HG03108 (cell line): ENCODE measurements around the gene RNF149.
"Not testable (repeated sequence)": the region's sequence is repeated elsewhere in the genome, so short reads cannot be mapped to it uniquely, and the experiment has no call there.

Experiments used
- ATAC-seq: cut with Tn5 transposase; IDR thresholded peaks from one replicate; pipeline ENCODE4 v1.9.1; 2021; ENCODE audit warnings: moderate library complexity; ENCODE audit not compliant: unreplicated experiment

The RNF149 gene

GRCh38 chr2:101308432-101309210 is at the start of gene RNF149:
Gene RNF149, minus strand, starts transcription at chr2:101308701. Its CDS starts 113 bp downstream, at chr2:101308588.
- peak; percentile 55 for ATAC-seq

- ATAC-seq, result no peak
These were observed 48.9 kb upstream of the RNF149 start for GRCh38 chr2:101357376-101357775.

DNA sequence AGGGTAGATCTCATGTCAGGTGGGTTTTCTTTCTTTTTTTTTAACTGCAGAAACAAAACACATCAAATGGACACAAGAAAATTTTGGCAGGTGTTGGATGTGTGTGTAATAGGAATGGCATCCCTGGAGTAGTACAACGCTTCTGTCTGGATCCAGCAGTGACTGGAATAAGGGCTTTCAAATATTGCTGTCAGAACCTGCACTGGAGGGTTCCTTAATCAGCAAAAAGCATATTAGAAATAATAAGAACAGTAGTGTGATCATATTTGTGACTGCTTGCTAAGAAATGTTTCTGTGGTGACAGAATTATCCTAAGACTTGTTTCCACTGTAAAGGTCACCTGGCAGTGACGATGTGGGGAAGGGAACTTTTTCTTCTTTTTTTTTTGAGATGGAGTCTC is 48.0 kb upstream of the RNF149 start:
- ATAC-seq, result no peak

DNA sequence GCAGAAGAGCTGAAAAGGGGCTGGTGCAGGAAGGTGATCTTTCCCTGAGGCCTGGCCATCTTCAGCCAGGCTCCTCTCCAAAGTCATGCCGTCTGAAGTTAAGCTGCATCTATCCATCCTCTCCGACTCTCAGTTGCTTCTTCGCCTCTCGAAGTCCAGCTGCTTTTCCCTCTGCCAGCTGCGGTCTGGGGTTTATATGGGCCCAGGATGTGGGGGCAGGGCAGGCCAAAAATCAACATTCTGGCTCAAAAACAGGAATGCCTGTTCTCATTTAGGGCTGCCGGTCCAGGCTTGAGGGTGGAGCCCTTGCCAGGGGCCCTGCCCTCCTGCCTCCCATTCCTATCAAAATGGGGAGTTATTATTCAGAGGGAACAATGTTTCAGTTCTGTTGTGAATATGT is 47.6 kb upstream of the RNF149 start:
- no peak for ATAC-seq

DNA sequence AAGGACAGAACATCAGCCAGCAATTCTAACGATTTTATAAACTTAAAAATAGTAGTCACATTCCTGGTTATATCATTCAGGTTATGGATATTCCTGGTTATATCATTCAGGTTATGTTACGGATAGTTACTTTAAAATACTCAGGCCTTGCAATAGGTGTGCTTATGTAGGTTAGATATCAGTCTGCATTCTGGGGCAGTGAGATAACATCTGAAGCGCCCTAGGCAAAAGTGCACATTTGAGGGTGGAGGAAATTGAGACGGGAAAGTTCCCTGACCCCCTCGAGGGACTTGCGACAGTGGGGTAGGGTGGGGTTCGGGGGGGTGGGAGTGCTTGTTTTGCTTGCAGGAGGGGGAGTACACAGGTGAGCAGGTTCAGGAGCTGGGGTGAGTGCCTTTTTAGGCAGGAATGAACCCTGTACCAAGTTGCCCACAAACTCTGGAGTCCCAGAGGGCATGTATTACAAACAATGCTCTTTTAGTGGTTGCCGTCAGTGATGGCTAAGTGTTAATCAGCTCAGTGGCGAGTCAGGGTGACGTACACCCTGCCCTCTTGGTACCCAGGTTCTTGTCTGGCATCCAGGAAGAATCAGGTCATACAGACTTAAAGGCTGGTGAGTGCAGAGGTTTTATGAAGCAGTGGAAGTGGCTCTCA is 47.0 kb upstream of the RNF149 start:
- ATAC-seq, result no peak

- ATAC-seq, result no peak
These were observed 46.2 kb upstream of the RNF149 start for GRCh38 chr2:101354420-101355311.

DNA sequence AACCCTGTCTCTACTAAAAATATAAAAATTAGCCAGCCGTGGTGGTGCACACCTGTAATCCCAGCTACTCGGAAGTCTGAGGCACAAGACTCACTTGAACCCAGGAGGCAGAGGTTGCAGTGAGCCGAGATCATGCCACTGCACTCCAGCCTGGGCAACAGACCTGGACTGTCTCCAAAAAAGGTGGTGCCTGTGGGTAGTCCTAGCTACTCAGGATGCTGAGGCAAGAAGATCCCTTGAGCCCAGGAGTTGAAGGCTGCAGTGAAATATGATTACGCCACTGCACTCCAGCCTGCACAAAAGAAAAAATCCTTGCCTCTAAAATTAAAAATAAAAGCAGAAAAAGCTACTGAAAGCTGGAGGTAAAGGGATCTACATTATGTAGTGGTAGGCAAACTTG is 44.1 kb upstream of the RNF149 start:
- not testable (repeated sequence) for ATAC-seq

- ATAC-seq, result no peak
These were observed 42.7 kb upstream of the RNF149 start for GRCh38 chr2:101351207-101351606.

- ATAC-seq, result no peak
These were observed 41.6 kb upstream of the RNF149 start for GRCh38 chr2:101349893-101350662.

- ATAC-seq, result no peak
These were observed 40.4 kb upstream of the RNF149 start for GRCh38 chr2:101348883-101349282.

- no peak for ATAC-seq
These were observed 38.4 kb upstream of the RNF149 start for GRCh38 chr2:101346909-101347308.

- no peak for ATAC-seq
These were observed 35.6 kb upstream of the RNF149 start for GRCh38 chr2:101344137-101344536.

- no peak for ATAC-seq
These were observed 34.1 kb upstream of the RNF149 start for GRCh38 chr2:101342625-101343008.

DNA sequence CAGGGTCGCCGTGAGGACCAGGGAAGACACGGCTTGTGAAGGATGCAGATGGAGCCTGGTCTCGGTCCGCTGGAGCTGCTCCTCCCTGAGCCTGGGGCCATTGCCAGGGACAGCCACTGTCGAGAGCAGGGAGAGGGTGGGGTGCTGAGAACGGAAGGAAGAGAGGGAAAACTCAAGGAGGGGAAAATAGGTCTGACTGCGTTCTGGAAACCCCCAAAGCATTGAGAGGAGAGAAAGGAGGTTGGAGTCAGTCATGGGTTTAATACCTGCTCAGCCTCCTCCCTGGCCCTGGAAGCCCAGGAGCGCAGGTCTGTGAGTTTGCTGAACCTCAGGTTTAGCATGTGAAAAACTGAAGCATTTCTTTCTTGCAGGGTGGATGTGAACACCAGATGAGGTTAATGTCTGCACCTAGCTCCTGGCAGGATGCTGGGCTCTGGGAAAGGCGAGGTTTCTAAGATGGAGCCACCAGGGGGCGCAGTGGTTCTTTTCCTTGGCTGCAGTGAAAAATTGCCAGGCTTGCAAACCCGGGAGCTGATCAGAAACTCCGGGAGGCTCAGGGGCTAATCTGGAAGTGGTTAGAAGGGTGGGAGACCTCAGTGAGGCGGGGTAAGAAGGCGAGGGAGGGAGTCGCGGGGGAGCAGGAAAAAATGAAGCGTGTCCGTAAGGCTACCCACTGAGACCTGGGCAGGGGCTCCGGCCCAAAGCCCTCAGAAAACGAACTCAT is 33.6 kb upstream of the RNF149 start:
- ATAC-seq, result no peak

DNA sequence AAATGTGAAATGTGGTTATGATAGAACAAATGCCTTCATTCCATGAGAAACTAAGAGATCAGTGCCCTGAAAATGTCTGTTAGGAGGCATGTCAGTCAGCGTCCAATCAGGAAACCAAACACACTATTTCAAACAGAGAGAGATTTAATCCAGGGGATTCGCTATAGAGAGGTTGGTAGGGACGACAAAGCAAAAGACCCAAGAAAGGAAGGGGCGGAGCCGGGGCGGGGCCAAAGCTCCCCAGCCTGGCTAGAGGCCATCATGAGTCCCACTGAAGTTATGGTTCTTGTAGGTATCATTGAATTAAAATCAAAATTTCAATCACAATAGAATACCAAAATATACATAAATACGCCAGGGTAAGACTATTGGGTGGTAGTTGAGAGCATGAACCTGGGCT is 32.9 kb upstream of the RNF149 start:
- no peak for ATAC-seq

GRCh38 chr2:101340141-101340551 is 31.6 kb upstream of the RNF149 start:
- ATAC-seq, result no peak

GRCh38 chr2:101339266-101339880 is 30.9 kb upstream of the RNF149 start:
- ATAC-seq, result no peak

GRCh38 chr2:101337877-101338276 is 29.4 kb upstream of the RNF149 start:
- ATAC-seq, result no peak

GRCh38 chr2:101332885-101333766 is 24.6 kb upstream of the RNF149 start:
- ATAC-seq, result no peak
